Activated naive CD4-positive, alpha-beta T cell treated with anti-CD3 and anti-CD28 coated beads for 36 hours (primary cell): Measurements from ENCODE around the gene LMO3. TPM values are rescaled to one million over a fixed set of nuclear protein-coding genes. Genes with fewer than 3 reads are reported as not detected.

Experiments used
- CTCF ChIA-PET: fragments of 350-600 bp; sonication (Branson Sonifier 250); formaldehyde crosslinking; loops from one replicate; lab custom pipeline; 2021; ENCODE audit warnings: antibody characterized with exemption; lab: Charles Lee
- DNase-seq: peaks from one replicate; pipeline ENCODE4 v3.0.0-alpha.2; 2020
- H3K27ac Mint-ChIP-seq: one replicate; pipeline ENCODE4 v1.8.0; 2021; ENCODE audit warnings: mild to moderate bottlenecking, mixed read lengths
- H3K27me3 Mint-ChIP-seq: one replicate; pipeline ENCODE4 v1.8.0; 2021; ENCODE audit warnings: low read depth, mixed read lengths
- H3K36me3 Mint-ChIP-seq: one replicate; pipeline ENCODE4 v1.8.0; 2021; ENCODE audit warnings: low read depth, mixed read lengths
- H3K4me1 Mint-ChIP-seq: one replicate; pipeline ENCODE4 v1.8.0; 2021; ENCODE audit warnings: low read depth, mixed read lengths
- H3K4me3 Mint-ChIP-seq: one replicate; pipeline ENCODE4 v1.8.0; 2021; ENCODE audit warnings: mild to moderate bottlenecking, moderate library complexity, mixed read lengths
- H3K9me3 Mint-ChIP-seq: one replicate; pipeline ENCODE4 v1.8.0; 2021; ENCODE audit warnings: mixed read lengths
- intact Hi-C: fragments of 100-400 bp; cut with micrococcal nuclease; formaldehyde crosslinking; loops from one replicate; pipeline ENCODE4 v1.15.1; 2023
- total RNA-seq, 2 experiments: library from RNA; stranded (reverse); gene quantifications; one replicate each; pipeline ENCODE4 v1.2.3, GENCODE V29; 2021

The LMO3 gene
- total RNA-seq, 2 experiments from 2014 or later, result not detected

- no peak for DNase-seq
- no peaks in the 10 kb centered on the region for H3K4me1 Mint-ChIP-seq
- H3K9me3 Mint-ChIP-seq, result no peaks in the 10 kb centered on the region
- no peak overlapping the region for H3K27ac Mint-ChIP-seq
- no peak overlapping the region for H3K4me3 Mint-ChIP-seq
- no peaks in the 10 kb centered on the region for H3K36me3 Mint-ChIP-seq
- H3K27me3 Mint-ChIP-seq, result no peaks in the 10 kb centered on the region
- CTCF ChIA-PET, result no interaction called here
- intact Hi-C loops, result no loop called here
Observed at GRCh38 chr12:16590645-16591044, 15.3 kb downstream of the LMO3 start.

GRCh38 chr12:16588812-16589211 lies 17.1 kb downstream of the LMO3 start:
- H3K9me3 Mint-ChIP-seq, result no peaks in the 10 kb centered on the region
- DNase-seq, result no peak
- CTCF ChIA-PET, result no interaction called here
- no peak overlapping the region for H3K4me3 Mint-ChIP-seq
- no peaks in the 10 kb centered on the region for H3K36me3 Mint-ChIP-seq
- H3K27me3 Mint-ChIP-seq, result no peaks in the 10 kb centered on the region
- intact Hi-C loops, result no loop called here
- no peaks in the 10 kb centered on the region for H3K4me1 Mint-ChIP-seq
- no peak overlapping the region for H3K27ac Mint-ChIP-seq

GRCh38 chr12:16587514-16587913 lies 18.4 kb downstream of the LMO3 start:
- DNase-seq, result no peak
- no peaks in the 10 kb centered on the region for H3K27me3 Mint-ChIP-seq
- CTCF ChIA-PET, result no interaction called here
- no peaks in the 10 kb centered on the region for H3K4me1 Mint-ChIP-seq
- intact Hi-C loops, result no loop called here
- H3K4me3 Mint-ChIP-seq, result no peak overlapping the region
- no peak overlapping the region for H3K27ac Mint-ChIP-seq
- no peaks in the 10 kb centered on the region for H3K36me3 Mint-ChIP-seq
- no peaks in the 10 kb centered on the region for H3K9me3 Mint-ChIP-seq

GRCh38 chr12:16587110-16587453 lies 18.9 kb downstream of the LMO3 start:
- no peaks in the 10 kb centered on the region for H3K9me3 Mint-ChIP-seq
- intact Hi-C loops, result no loop called here
- CTCF ChIA-PET, result no interaction called here
- no peak overlapping the region for H3K27ac Mint-ChIP-seq
- H3K27me3 Mint-ChIP-seq, result no peaks in the 10 kb centered on the region
- DNase-seq, result no peak
- H3K4me1 Mint-ChIP-seq, result no peaks in the 10 kb centered on the region
- no peak overlapping the region for H3K4me3 Mint-ChIP-seq
- no peaks in the 10 kb centered on the region for H3K36me3 Mint-ChIP-seq

- Mint-ChIP-seq H3K4me1 (no peaks in the 10 kb centered on the region), H3K9me3 (no peaks in the 10 kb centered on the region), H3K4me3 (no peak overlapping the region), H3K27ac (no peak overlapping the region), H3K27me3 (no peaks in the 10 kb centered on the region), H3K36me3 (no peaks in the 10 kb centered on the region)
- CTCF ChIA-PET, result no interaction called here
- DNase-seq, result no peak
- intact Hi-C loops, result no loop called here
Observed at GRCh38 chr12:16586350-16587109, 19.4 kb downstream of the LMO3 start.

- H3K9me3 Mint-ChIP-seq, result no peaks in the 10 kb centered on the region
- no peaks in the 10 kb centered on the region for H3K27me3 Mint-ChIP-seq
- CTCF ChIA-PET, result no interaction called here
- DNase-seq, result no peak
- no peaks in the 10 kb centered on the region for H3K4me1 Mint-ChIP-seq
- intact Hi-C loops, result no loop called here
- no peaks in the 10 kb centered on the region for H3K36me3 Mint-ChIP-seq
- H3K4me3 Mint-ChIP-seq, result no peak overlapping the region
- H3K27ac Mint-ChIP-seq, result no peak overlapping the region
Observed at GRCh38 chr12:16585781-16586180, 20.2 kb downstream of the LMO3 start.

- Mint-ChIP-seq H3K27ac (no peak overlapping the region), H3K9me3 (no peaks in the 10 kb centered on the region), H3K36me3 (no peaks in the 10 kb centered on the region), H3K27me3 (no peaks in the 10 kb centered on the region), H3K4me1 (no peaks in the 10 kb centered on the region), H3K4me3 (no peak overlapping the region)
- intact Hi-C loops, result no loop called here
- DNase-seq, result no peak
- CTCF ChIA-PET, result no interaction called here
Observed at GRCh38 chr12:16583969-16584745, 21.8 kb downstream of the LMO3 start.

- H3K27ac Mint-ChIP-seq, result no peak overlapping the region
- no peak for DNase-seq
- CTCF ChIA-PET, result no interaction called here
- no peaks in the 10 kb centered on the region for H3K9me3 Mint-ChIP-seq
- no peaks in the 10 kb centered on the region for H3K27me3 Mint-ChIP-seq
- no peak overlapping the region for H3K4me3 Mint-ChIP-seq
- H3K4me1 Mint-ChIP-seq, result no peaks in the 10 kb centered on the region
- no peaks in the 10 kb centered on the region for H3K36me3 Mint-ChIP-seq
- intact Hi-C loops, result no loop called here
Observed at GRCh38 chr12:16581416-16581815, 24.5 kb downstream of the LMO3 start.

- Mint-ChIP-seq H3K4me3 (no peak overlapping the region), H3K9me3 (peaks cover 6% of the 10 kb centered on the region), H3K27me3 (no peaks in the 10 kb centered on the region), H3K4me1 (no peaks in the 10 kb centered on the region), H3K27ac (no peak overlapping the region), H3K36me3 (no peaks in the 10 kb centered on the region)
- CTCF ChIA-PET, result no interaction called here
- DNase-seq, result no peak
- intact Hi-C loops, result no loop called here
Observed at GRCh38 chr12:16579041-16579440, 26.9 kb downstream of the LMO3 start.

GRCh38 chr12:16573398-16574077 lies 32.4 kb downstream of the LMO3 start:
- no peaks in the 10 kb centered on the region for H3K4me1 Mint-ChIP-seq
- H3K9me3 Mint-ChIP-seq, result peaks cover 6% of the 10 kb centered on the region
- no peak for DNase-seq
- no peaks in the 10 kb centered on the region for H3K36me3 Mint-ChIP-seq
- H3K27ac Mint-ChIP-seq, result no peak overlapping the region
- H3K4me3 Mint-ChIP-seq, result no peak overlapping the region
- CTCF ChIA-PET, result no interaction called here
- no peaks in the 10 kb centered on the region for H3K27me3 Mint-ChIP-seq
- intact Hi-C loops, result no loop called here

GRCh38 chr12:16568873-16569272 lies 37.1 kb downstream of the LMO3 start:
- peaks cover 6% of the 10 kb centered on the region for H3K9me3 Mint-ChIP-seq
- CTCF ChIA-PET, result interaction anchor here (0.6 kb wide), 1 partner anchor 521 kb away, joined by 3 read pairs; no protein-coding TSS in a partner anchor
- H3K4me3 Mint-ChIP-seq, result no peak overlapping the region
- no peaks in the 10 kb centered on the region for H3K27me3 Mint-ChIP-seq
- H3K4me1 Mint-ChIP-seq, result no peaks in the 10 kb centered on the region
- H3K27ac Mint-ChIP-seq, result no peak overlapping the region
- intact Hi-C loops, result no loop called here
- DNase-seq, result no peak
- H3K36me3 Mint-ChIP-seq, result no peaks in the 10 kb centered on the region

- CTCF ChIA-PET, result no interaction called here
- H3K27ac Mint-ChIP-seq, result no peak overlapping the region
- no peaks in the 10 kb centered on the region for H3K36me3 Mint-ChIP-seq
- intact Hi-C loops, result no loop called here
- no peak overlapping the region for H3K4me3 Mint-ChIP-seq
- no peak for DNase-seq
- no peaks in the 10 kb centered on the region for H3K27me3 Mint-ChIP-seq
- peaks cover 6% of the 10 kb centered on the region for H3K9me3 Mint-ChIP-seq
- H3K4me1 Mint-ChIP-seq, result no peaks in the 10 kb centered on the region
Observed at GRCh38 chr12:16564675-16565074, 41.3 kb downstream of the LMO3 start.
